SK-N-SH treated with all-trans-retinoic acid at 6 μM for 48 hours (cell line): ENCODE measurements around the gene THEMIS.

Source experiments
- ATAC-seq: fragments of 200-7000 bp; cut with Tn5 transposase; 3 replicates; pipeline ENCODE4 v1.9.1; 2020; ENCODE audit warnings: mild to moderate bottlenecking, moderate library complexity
- ARNTL ChIP-seq: fragments of 450-650 bp; formaldehyde crosslinking; IDR thresholded peaks from 2 replicates; pipeline ENCODE4 v1.5.0; 2020; ENCODE audit warnings: low read depth, mild to moderate bottlenecking, moderate library complexity, borderline replicate concordance
- CREB5 ChIP-seq: fragments of 250-450 bp; sonication (Bioruptor Pico); IDR thresholded peaks from 2 replicates; pipeline ENCODE4 v1.5.1; 2020; ENCODE audit warnings: low read depth, mild to moderate bottlenecking, moderate library complexity
- CSDC2 ChIP-seq: fragments of 250-450 bp; sonication (Bioruptor Pico); IDR thresholded peaks from 2 replicates; pipeline ENCODE4 v1.5.0; 2020; ENCODE audit warnings: mild to moderate bottlenecking, moderate library complexity
- CSRNP3 ChIP-seq: fragments of 250-450 bp; sonication (Bioruptor Pico); IDR thresholded peaks from 2 replicates; pipeline ENCODE4 v1.5.1; 2021; ENCODE audit warnings: mild to moderate bottlenecking, moderate library complexity
- ESRRG ChIP-seq: fragments of 250-450 bp; sonication (Bioruptor Pico); IDR thresholded peaks from 2 replicates; pipeline ENCODE4 v1.6.1; 2021; ENCODE audit warnings: mild to moderate bottlenecking
- ISL1 ChIP-seq: fragments of 250-450 bp; sonication (Bioruptor Pico); IDR thresholded peaks from 2 replicates; pipeline ENCODE4 v2.1.2; 2022; ENCODE audit warnings: mild to moderate bottlenecking, moderate library complexity
- OSR1 ChIP-seq: fragments of 250-450 bp; sonication (Bioruptor Pico); IDR thresholded peaks from 2 replicates; pipeline ENCODE4 v1.8.0; 2022; ENCODE audit warnings: moderate library complexity, mild to moderate bottlenecking, inconsistent platforms
- PATZ1 ChIP-seq: fragments of 250-450 bp; sonication (Bioruptor Pico); IDR thresholded peaks from 2 replicates; pipeline ENCODE4 v1.8.0; 2020; ENCODE audit warnings: mild to moderate bottlenecking, moderate library complexity, borderline replicate concordance
- POU6F1 ChIP-seq: fragments of 250-450 bp; sonication (Bioruptor Pico); IDR thresholded peaks from 2 replicates; pipeline ENCODE4 v1.8.0; 2021; ENCODE audit warnings: low read depth, mild to moderate bottlenecking, moderate library complexity, borderline replicate concordance
- PPARA ChIP-seq: fragments of 250-450 bp; sonication (Bioruptor Pico); IDR thresholded peaks from 2 replicates; pipeline ENCODE4 v1.5.0; 2020; ENCODE audit warnings: mild to moderate bottlenecking, borderline replicate concordance
- SNAI2 ChIP-seq: fragments of 250-450 bp; sonication (Bioruptor Pico); IDR thresholded peaks from 2 replicates; pipeline ENCODE4 v1.5.0; 2020; ENCODE audit warnings: mild to moderate bottlenecking, moderate library complexity
- TCF4 ChIP-seq: fragments of 250-450 bp; sonication (Bioruptor Pico); IDR thresholded peaks from 2 replicates; pipeline ENCODE4 v1.8.0; 2021; ENCODE audit warnings: mild to moderate bottlenecking, moderate library complexity, borderline replicate concordance
- TOX ChIP-seq: fragments of 250-450 bp; sonication (Bioruptor Pico); IDR thresholded peaks from 2 replicates; pipeline ENCODE4 v1.8.0; 2021; ENCODE audit warnings: mild to moderate bottlenecking, moderate library complexity, borderline replicate concordance
- TSHZ2 ChIP-seq: fragments of 250-450 bp; sonication (Bioruptor Pico); IDR thresholded peaks from 2 replicates; pipeline ENCODE4 v1.5.0; 2020; ENCODE audit warnings: mild to moderate bottlenecking, moderate library complexity
- ZC3H10 ChIP-seq: fragments of 250-450 bp; sonication (Bioruptor Pico); IDR thresholded peaks from 2 replicates; pipeline ENCODE4 v1.5.1; 2021; ENCODE audit warnings: mild to moderate bottlenecking, moderate library complexity
- ZFP30 ChIP-seq: fragments of 450-650 bp; formaldehyde crosslinking; IDR thresholded peaks from 2 replicates; pipeline ENCODE4 v1.5.0; 2022; ENCODE audit warnings: mild to moderate bottlenecking, moderate library complexity
- ZNF565 ChIP-seq: fragments of 450-650 bp; formaldehyde crosslinking; conservative IDR thresholded peaks from 2 replicates; pipeline ENCODE4 v1.5.0; 2020; ENCODE audit warnings: low read depth, mild to moderate bottlenecking, moderate library complexity
- ZNF70 ChIP-seq: fragments of 450-650 bp; formaldehyde crosslinking; IDR thresholded peaks from 2 replicates; pipeline ENCODE4 v1.5.0; 2020; ENCODE audit warnings: mild to moderate bottlenecking, moderate library complexity
- ZNF8 ChIP-seq: fragments of 450-650 bp; formaldehyde crosslinking; IDR thresholded peaks from 2 replicates; pipeline ENCODE4 v1.5.0; 2020; ENCODE audit warnings: mild to moderate bottlenecking, moderate library complexity

The THEMIS gene

GRCh38 chr6:127765949-127766348 is 134.9 kb downstream of the THEMIS start:
- no peak for ATAC-seq
- TF ChIP-seq ESRRG (CRISPR knock-in tag) (no peak), ISL1 (no peak), CSRNP3 (CRISPR knock-in tag) (no peak), CSDC2 (CRISPR knock-in tag) (no peak), ZNF565 (CRISPR knock-in tag) (no peak), POU6F1 (CRISPR knock-in tag) (no peak), ZNF8 (CRISPR knock-in tag) (no peak), TOX (CRISPR knock-in tag) (no peak), ZNF70 (CRISPR knock-in tag) (no peak), OSR1 (CRISPR knock-in tag) (no peak)

- ATAC-seq = no peak
Measured at GRCh38 chr6:127762284-127762683, 138.6 kb downstream of the THEMIS start.

GRCh38 chr6:127761084-127761483 is 139.8 kb downstream of the THEMIS start:
- no peak for ATAC-seq
- no peak for TF ChIP-seq ZNF70 (CRISPR knock-in tag)
- TF ChIP-seq TCF4 (CRISPR knock-in tag) = no peak
- no peak for TF ChIP-seq PATZ1 (CRISPR knock-in tag)
- TF ChIP-seq ARNTL (CRISPR knock-in tag) = no peak
- TF ChIP-seq CREB5 (CRISPR knock-in tag) = no peak
- TF ChIP-seq ISL1 = no peak
- no peak for TF ChIP-seq TSHZ2 (CRISPR knock-in tag)
- TF ChIP-seq ZC3H10 (CRISPR knock-in tag) = no peak

More at GRCh38 chr6:127762284-127762683, 138.6 kb downstream of the THEMIS start:
- TF ChIP-seq SNAI2 (CRISPR knock-in tag) (no peak), TSHZ2 (CRISPR knock-in tag) (no peak), ZFP30 (CRISPR knock-in tag) (no peak), TOX (CRISPR knock-in tag) (no peak), PPARA (no peak), ESRRG (CRISPR knock-in tag) (no peak), CSRNP3 (CRISPR knock-in tag) (no peak)
